HL-60 (cell line): ENCODE results near the gene RAMP2.
A peak's percentile ranks its signal among the peaks of the same experiment; 100 is the strongest.

Experiments used
- GABPA ChIP-seq: IDR thresholded peaks from 2 replicates; pipeline ENCODE4 v1.6.1; 2012; ENCODE audit warnings: low read depth
- POLR2AphosphoS5 ChIP-seq: IDR thresholded peaks from 2 replicates; pipeline ENCODE4 v1.6.1; 2012; ENCODE audit warnings: low read depth
- TF ChIP-seq, protein P1 (sequence below): IDR thresholded peaks from one replicate; pipeline ENCODE4 v1.5.1; 2011; ENCODE audit warnings: low read length, control low read depth, inconsistent platforms; ENCODE audit not compliant: insufficient read depth

DNA sequence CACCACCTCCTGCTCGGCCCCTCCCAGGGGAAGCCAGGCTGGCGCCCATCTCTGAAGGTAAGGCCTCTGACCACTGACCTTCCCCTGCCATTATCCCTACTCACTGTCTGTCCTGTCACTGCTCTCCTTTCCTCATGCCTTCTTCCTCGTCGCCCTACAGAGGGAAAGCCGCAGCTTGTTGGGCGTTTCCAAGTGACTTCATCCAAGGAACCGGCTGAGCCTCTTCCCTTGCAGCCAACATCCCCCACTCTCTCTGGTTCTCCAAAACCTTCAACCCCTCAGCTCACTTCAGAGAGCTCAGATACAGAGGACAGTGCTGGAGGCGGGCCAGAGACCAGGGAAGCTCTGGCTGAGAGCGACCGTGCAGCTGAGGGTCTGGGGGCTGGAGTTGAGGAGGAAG lies 34.4 kb downstream of the RAMP2 start:
- TF ChIP-seq POLR2AphosphoS5: 0 out of 2 replicates have a peak, but pooled peaks have one; percentile 9
- TF ChIP-seq, protein P1, sequence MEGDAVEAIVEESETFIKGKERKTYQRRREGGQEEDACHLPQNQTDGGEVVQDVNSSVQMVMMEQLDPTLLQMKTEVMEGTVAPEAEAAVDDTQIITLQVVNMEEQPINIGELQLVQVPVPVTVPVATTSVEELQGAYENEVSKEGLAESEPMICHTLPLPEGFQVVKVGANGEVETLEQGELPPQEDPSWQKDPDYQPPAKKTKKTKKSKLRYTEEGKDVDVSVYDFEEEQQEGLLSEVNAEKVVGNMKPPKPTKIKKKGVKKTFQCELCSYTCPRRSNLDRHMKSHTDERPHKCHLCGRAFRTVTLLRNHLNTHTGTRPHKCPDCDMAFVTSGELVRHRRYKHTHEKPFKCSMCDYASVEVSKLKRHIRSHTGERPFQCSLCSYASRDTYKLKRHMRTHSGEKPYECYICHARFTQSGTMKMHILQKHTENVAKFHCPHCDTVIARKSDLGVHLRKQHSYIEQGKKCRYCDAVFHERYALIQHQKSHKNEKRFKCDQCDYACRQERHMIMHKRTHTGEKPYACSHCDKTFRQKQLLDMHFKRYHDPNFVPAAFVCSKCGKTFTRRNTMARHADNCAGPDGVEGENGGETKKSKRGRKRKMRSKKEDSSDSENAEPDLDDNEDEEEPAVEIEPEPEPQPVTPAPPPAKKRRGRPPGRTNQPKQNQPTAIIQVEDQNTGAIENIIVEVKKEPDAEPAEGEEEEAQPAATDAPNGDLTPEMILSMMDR: no peak
- TF ChIP-seq GABPA: no peak
